ENCODE results near the gene NKAIN2. TPM values are rescaled to one million over a fixed set of nuclear protein-coding genes. Genes with fewer than 3 reads are reported as not detected.
"Not testable (repeated sequence)": the region's sequence is repeated elsewhere in the genome, so short reads cannot be mapped to it uniquely, and the experiment has no call there.

NKAIN2 gene
- total and polyA plus RNA-seq, 7 donors = under 0.01 to 4.4 (median 0.75) TPM; not detected in 1

- Histone ChIP-seq H3K27ac (no peak overlapping the region), H3K27me3 (no peaks in the 10 kb centered on the region), H3K4me3 (no peak overlapping the region), H3K9me3 (no peaks in the 10 kb centered on the region), H3K36me3 (no peaks in the 10 kb centered on the region), H3K4me1 (peaks cover 0 to 13% (median 5%) of the 10 kb centered on the region in 4 donors)
- no peak for DNase-seq
- 68 to 71% methylated on average over 1 of the region's 1 CpG for WGBS, 2 donors
- intact Hi-C loops (cut with DNase I) = no loop called here
- no peak for TF ChIP-seq POLR2AphosphoS5 (IDR thresholded peaks at IDR 0.05)
- no peak for TF ChIP-seq CTCF (IDR thresholded peaks at IDR 0.05)
- TF ChIP-seq EP300 (IDR thresholded peaks at IDR 0.05) = no peak
- no peak for TF ChIP-seq POLR2A (IDR thresholded peaks at IDR 0.05)
Observed at GRCh38 chr6:124373386-124373785, 569.7 kb downstream of the NKAIN2 start.

DNA sequence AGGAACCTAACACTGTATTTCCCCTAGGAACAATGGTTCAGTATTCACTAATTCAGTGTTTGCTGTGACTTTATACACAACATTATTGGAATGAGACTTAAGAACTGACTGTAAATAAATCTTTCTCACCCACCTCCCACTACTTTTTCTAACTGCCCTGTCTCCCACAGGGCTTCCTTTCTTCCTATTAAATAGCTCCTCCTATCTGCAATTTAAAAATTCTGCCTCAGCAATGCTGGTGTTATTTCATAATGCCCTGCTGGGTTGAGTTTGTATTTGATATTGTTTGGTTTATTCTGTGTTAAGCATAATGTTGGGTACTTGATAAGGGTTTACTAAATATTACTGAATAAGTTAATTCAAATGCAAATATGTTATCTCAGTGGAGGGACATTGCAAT is 585.5 kb downstream of the NKAIN2 start:
- DNase-seq = no peak
- H3K9me3 ChIP-seq = no peaks in the 10 kb centered on the region
- intact Hi-C loops (cut with DNase I) = no loop called here
- TF ChIP-seq POLR2AphosphoS5 (IDR thresholded peaks at IDR 0.05) = no peak
- TF ChIP-seq EP300 (IDR thresholded peaks at IDR 0.05) = no peak
- no peak for TF ChIP-seq POLR2A (IDR thresholded peaks at IDR 0.05)
- TF ChIP-seq CTCF (IDR thresholded peaks at IDR 0.05) = no peak
- H3K4me3 ChIP-seq = no peak overlapping the region
- H3K27me3 ChIP-seq = no peaks in the 10 kb centered on the region
- no peaks in the 10 kb centered on the region for H3K4me1 ChIP-seq
- no peaks in the 10 kb centered on the region for H3K36me3 ChIP-seq
- no peak overlapping the region for H3K27ac ChIP-seq

GRCh38 chr6:124393536-124393935 is 589.9 kb downstream of the NKAIN2 start:
- WGBS, 2 donors = 93% methylated on average over 4 of the region's 4 CpGs
- intact Hi-C loops (cut with DNase I) = no loop called here
- Histone ChIP-seq H3K27me3 (no peaks in the 10 kb centered on the region), H3K4me3 (no peak overlapping the region), H3K9me3 (no peaks in the 10 kb centered on the region), H3K27ac (no peak overlapping the region), H3K36me3 (no peaks in the 10 kb centered on the region), H3K4me1 (no peaks in the 10 kb centered on the region)
- TF ChIP-seq POLR2AphosphoS5 (IDR thresholded peaks at IDR 0.05) (no peak), EP300 (IDR thresholded peaks at IDR 0.05) (no peak), POLR2A (IDR thresholded peaks at IDR 0.05) (no peak), CTCF (IDR thresholded peaks at IDR 0.05) (no peak)
- no peak for DNase-seq

- intact Hi-C loops (cut with DNase I) = no loop called here
- Histone ChIP-seq H3K27me3 (no peaks in the 10 kb centered on the region), H3K4me3 (no peak overlapping the region), H3K9me3 (no peaks in the 10 kb centered on the region), H3K4me1 (no peaks in the 10 kb centered on the region), H3K27ac (no peak overlapping the region), H3K36me3 (no peaks in the 10 kb centered on the region)
- DNase-seq = no peak
- TF ChIP-seq POLR2A (IDR thresholded peaks at IDR 0.05) (no peak), POLR2AphosphoS5 (IDR thresholded peaks at IDR 0.05) (no peak)
- 85 to 90% methylated on average over 2 of the region's 2 CpGs for WGBS, 2 donors
Observed at GRCh38 chr6:124396361-124396760, 592.7 kb downstream of the NKAIN2 start.

GRCh38 chr6:124400261-124400999 is 596.8 kb downstream of the NKAIN2 start:
- Histone ChIP-seq H3K27ac (no peak overlapping the region), H3K4me1 (no peaks in the 10 kb centered on the region), H3K9me3 (no peaks in the 10 kb centered on the region), H3K27me3 (no peaks in the 10 kb centered on the region), H3K4me3 (no peak overlapping the region), H3K36me3 (no peaks in the 10 kb centered on the region)
- no peak for DNase-seq
- intact Hi-C loops (cut with DNase I) = no loop called here
- WGBS, 2 donors = 73% methylated on average over 2 of the region's 2 CpGs
- TF ChIP-seq POLR2AphosphoS5 (IDR thresholded peaks at IDR 0.05) (no peak), POLR2A (IDR thresholded peaks at IDR 0.05) (no peak), CTCF (IDR thresholded peaks at IDR 0.05) (no peak), EP300 (IDR thresholded peaks at IDR 0.05) (no peak)

- H3K4me1 ChIP-seq; intact Hi-C loops (cut with DNase I): not testable (repeated sequence)
- WGBS, 2 donors = 64 to 84% methylated on average over 4 of the region's 4 CpGs
Observed at GRCh38 chr6:124410425-124410824, 606.8 kb downstream of the NKAIN2 start.

GRCh38 chr6:124412657-124413056 is 609.0 kb downstream of the NKAIN2 start:
- intact Hi-C loops (cut with DNase I); H3K27me3 ChIP-seq; H3K36me3 ChIP-seq; H3K9me3 ChIP-seq; H3K4me1 ChIP-seq; H3K27ac ChIP-seq; DNase-seq; H3K4me3 ChIP-seq: not testable (repeated sequence)
- WGBS, 2 donors = 24 to 74% methylated on average over 9 to 10 of the region's 10 CpGs

More at GRCh38 chr6:124410425-124410824, 606.8 kb downstream of the NKAIN2 start:
- not testable (repeated sequence) for H3K9me3 ChIP-seq, H3K27me3 ChIP-seq, H3K36me3 ChIP-seq, H3K4me3 ChIP-seq, H3K27ac ChIP-seq, DNase-seq

Measured in sigmoid colon (tissue), 7 donors.